ENCODE results near the gene SLC12A8. TPM values are rescaled to one million over a fixed set of nuclear protein-coding genes. Genes with fewer than 3 reads are reported as not detected.

The SLC12A8 gene
- total RNA-seq, 1 experiment from 2014 or later = 9.7 TPM

GRCh38 chr3:125119752-125120378, 92.7 kb downstream of the SLC12A8 start:
- H3K27me3 ChIP-seq (ENCODE audit: control insufficient read depth, insufficient read depth, low read length) = no peaks in the 10 kb centered on the region; the same call in 1 of the 2 replicates
- no peaks in the 10 kb centered on the region for H3K36me3 ChIP-seq (replicated peaks; ENCODE audit: control insufficient read depth, insufficient read depth, low read length)
- H3K4me3 ChIP-seq (ENCODE audit: insufficient read depth, low read depth, low read length) = peak overlapping the region; percentile 44
- peak; percentile 59 for DNase-seq

DNA sequence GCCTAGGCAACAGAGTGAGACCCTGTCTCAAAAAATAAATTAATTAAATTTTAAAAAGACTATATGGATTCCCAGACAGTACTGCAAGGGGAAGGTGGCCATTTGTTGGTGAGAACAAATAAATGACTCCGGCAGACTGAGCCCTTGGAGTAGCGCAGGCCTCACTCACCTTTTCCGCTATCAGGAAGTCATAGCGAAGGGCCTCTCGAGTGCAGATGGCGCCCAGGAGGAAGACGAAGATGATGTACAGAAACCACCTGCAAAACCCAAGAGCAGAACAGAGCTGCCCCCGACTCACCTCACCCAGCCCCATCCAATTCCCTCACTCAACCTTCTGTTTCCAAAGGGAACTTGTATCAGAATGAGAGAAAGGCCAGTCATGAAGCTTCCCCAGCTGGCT, 93.9 kb downstream of the SLC12A8 start:
- H3K36me3 ChIP-seq (replicated peaks; ENCODE audit: control insufficient read depth, insufficient read depth, low read length) = no peaks in the 10 kb centered on the region
- DNase-seq = no peak

GRCh38 chr3:125117631-125118191, 94.8 kb downstream of the SLC12A8 start:
- no peaks in the 10 kb centered on the region for H3K36me3 ChIP-seq (replicated peaks; ENCODE audit: control insufficient read depth, insufficient read depth, low read length)
- no peak for DNase-seq
- H3K4me3 ChIP-seq (ENCODE audit: insufficient read depth, low read depth, low read length) = no peak overlapping the region
- no peaks in the 10 kb centered on the region; the same call in 1 of the 2 replicates for H3K27me3 ChIP-seq (ENCODE audit: control insufficient read depth, insufficient read depth, low read length)

More for the DNA sequence above, 93.9 kb downstream of the SLC12A8 start:
- H3K4me3 ChIP-seq (ENCODE audit: insufficient read depth, low read depth, low read length) = no peak overlapping the region
- H3K27me3 ChIP-seq (ENCODE audit: control insufficient read depth, insufficient read depth, low read length) = no peaks in the 10 kb centered on the region; the same call in 1 of the 2 replicates

- Histone ChIP-seq H3K36me3 (replicated peaks; ENCODE audit: control insufficient read depth, insufficient read depth, low read length) (no peaks in the 10 kb centered on the region), H3K4me3 (ENCODE audit: insufficient read depth, low read depth, low read length) (no peak overlapping the region), H3K27me3 (ENCODE audit: control insufficient read depth, insufficient read depth, low read length) (no peaks in the 10 kb centered on the region; the same call in 1 of the 2 replicates)
- no peak for DNase-seq
These were observed 96.1 kb downstream of the SLC12A8 start for GRCh38 chr3:125116311-125117080.

DNA sequence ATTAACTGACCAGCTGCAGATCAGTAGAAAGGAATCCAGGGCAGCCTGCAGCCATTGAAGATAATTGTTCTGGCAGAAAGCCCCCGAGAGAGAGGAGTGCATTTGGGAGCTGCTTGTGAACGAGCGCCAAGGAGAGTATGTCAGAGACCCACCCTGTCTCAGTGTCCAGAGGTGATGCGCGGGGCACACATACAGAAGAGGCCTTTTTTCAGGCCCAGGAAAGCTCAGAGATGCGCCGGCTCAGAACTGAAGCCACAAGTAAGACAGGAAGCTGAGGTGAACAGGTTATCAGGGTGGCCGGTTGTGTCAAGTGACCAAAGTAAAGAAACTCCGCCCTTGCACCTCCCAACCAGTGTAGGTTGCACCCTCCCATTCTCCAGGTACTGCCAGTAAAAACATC, 96.9 kb downstream of the SLC12A8 start:
- Histone ChIP-seq H3K36me3 (replicated peaks; ENCODE audit: control insufficient read depth, insufficient read depth, low read length) (no peaks in the 10 kb centered on the region), H3K27me3 (ENCODE audit: control insufficient read depth, insufficient read depth, low read length) (no peaks in the 10 kb centered on the region; the same call in 1 of the 2 replicates), H3K4me3 (ENCODE audit: insufficient read depth, low read depth, low read length) (no peak overlapping the region)
- no peak for DNase-seq

DNA sequence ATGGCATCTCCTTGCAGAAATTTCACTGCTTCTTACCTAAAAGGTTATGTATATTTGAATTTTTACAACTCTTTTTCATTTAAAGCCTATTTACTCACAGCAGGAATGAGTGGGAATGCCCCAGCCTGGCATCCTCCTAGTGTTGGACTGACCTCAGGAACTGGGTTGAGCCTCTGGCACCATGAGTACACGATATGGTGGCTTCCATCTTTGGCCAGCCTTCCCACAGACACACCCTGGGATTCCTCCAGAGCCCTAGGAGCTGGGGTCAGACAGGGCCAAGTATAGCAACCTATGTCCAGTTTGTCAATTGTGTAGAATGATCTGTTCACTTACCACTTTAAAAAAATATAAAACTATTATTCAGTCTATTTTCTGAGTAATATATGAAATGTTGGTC, 99.6 kb downstream of the SLC12A8 start:
- DNase-seq = no peak
- Histone ChIP-seq H3K36me3 (replicated peaks; ENCODE audit: control insufficient read depth, insufficient read depth, low read length) (no peaks in the 10 kb centered on the region), H3K27me3 (ENCODE audit: control insufficient read depth, insufficient read depth, low read length) (no peaks in the 10 kb centered on the region), H3K4me3 (ENCODE audit: insufficient read depth, low read depth, low read length) (no peak overlapping the region)

DNA sequence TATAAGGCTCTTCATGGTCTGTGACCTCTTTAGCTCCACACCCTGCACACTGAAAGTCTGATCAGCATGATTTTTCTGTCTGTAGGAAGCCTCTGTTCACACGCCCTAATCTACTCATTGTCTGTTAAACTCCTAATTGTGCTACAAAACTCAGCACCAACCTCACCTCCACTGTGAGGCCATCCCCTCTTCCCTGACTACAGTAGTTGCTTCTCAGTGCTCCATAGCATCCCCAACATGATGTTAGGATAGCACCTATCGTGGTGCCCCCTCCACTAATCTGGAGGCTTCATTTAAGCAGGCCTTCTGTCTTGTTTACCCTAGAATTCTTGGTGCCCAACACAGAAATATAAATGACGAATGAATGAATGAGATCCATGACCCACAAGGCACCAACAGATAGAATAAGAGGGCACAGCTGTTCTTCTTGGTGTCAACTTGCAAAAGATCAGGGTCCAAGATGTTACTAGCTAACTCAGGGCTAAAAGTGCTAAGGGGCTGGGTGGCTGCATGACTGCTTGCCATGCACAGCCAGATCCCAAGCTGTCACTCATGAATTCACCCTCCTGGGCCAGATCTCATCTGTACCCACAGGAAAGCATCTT, 101.6 kb downstream of the SLC12A8 start:
- no peak for DNase-seq
- no peaks in the 10 kb centered on the region; the same call in 1 of the 2 replicates for H3K36me3 ChIP-seq (replicated peaks; ENCODE audit: control insufficient read depth, insufficient read depth, low read length)
- no peaks in the 10 kb centered on the region for H3K27me3 ChIP-seq (ENCODE audit: control insufficient read depth, insufficient read depth, low read length)
- H3K4me3 ChIP-seq (ENCODE audit: insufficient read depth, low read depth, low read length) = no peak overlapping the region

DNA sequence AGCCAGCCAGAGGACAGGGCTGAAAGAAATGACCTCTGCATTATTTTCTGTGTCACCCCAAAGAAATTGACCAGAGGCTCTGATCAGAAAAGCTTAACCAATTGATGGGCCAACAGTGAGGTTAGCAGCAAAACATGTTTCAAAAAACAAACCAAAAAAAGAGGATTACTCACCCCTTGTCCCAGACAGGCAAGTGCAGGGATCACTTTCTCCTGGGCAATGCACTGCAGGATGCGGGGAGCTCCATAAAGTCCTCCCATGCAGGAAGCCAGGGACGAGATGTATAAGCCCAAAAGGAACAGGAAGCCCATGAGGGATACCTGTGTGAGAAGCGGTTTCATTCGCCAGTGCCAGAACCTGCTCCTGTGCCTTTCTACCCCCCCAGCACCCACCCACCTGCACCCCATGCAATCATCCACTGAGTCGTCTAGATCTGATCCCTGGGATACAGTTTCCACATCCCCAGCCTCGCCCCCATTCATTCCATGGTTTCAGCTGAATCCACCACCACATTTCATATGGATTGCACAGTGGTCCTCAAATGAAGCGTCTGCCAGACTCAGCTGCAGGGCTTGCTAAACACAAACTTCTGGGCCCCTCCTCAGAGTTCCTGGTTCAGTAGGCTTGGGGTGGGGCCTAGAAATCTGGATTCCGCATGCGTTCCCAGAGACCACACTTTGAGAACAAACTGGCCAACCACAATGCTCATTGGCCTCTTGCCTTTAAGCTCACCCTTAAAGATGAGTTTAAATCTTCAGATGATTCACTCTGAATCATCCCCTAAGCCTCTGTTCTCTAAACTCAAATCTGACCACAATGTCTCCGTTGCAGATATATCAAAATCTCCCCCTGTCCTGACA, 102.3 kb downstream of the SLC12A8 start:
- H3K36me3 ChIP-seq (replicated peaks; ENCODE audit: control insufficient read depth, insufficient read depth, low read length) = no peaks in the 10 kb centered on the region; the same call in 1 of the 2 replicates
- DNase-seq = no peak
- no peak overlapping the region for H3K4me3 ChIP-seq (ENCODE audit: insufficient read depth, low read depth, low read length)
- no peaks in the 10 kb centered on the region for H3K27me3 ChIP-seq (ENCODE audit: control insufficient read depth, insufficient read depth, low read length)

DNA sequence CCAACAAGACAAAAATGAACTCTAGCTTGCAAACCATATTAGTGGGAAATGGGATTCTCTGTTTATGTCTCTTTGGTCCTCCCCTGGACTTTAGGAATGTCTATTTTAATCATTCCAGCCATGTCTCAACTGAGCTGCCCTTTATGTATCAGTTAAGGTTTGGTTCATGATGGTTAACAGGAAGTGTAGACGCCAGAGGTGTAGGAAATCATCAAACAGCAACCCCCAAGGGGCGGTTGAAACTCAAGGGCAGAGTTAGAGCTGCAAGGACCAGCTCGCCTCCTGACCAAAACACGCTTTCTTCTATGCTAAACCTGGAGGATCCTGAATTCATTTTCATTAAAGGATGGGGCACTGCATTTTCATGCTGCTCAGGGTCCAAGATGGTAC, 103.0 kb downstream of the SLC12A8 start:
- no peak overlapping the region for H3K4me3 ChIP-seq (ENCODE audit: insufficient read depth, low read depth, low read length)
- no peak for DNase-seq

GRCh38 chr3:125108833-125109535, 103.6 kb downstream of the SLC12A8 start:
- DNase-seq = no peak

More for the DNA sequence above, 103.0 kb downstream of the SLC12A8 start:
- H3K27me3 ChIP-seq (ENCODE audit: control insufficient read depth, insufficient read depth, low read length) = no peaks in the 10 kb centered on the region
- H3K36me3 ChIP-seq (replicated peaks; ENCODE audit: control insufficient read depth, insufficient read depth, low read length) = no peaks in the 10 kb centered on the region; the same call in 1 of the 2 replicates

DNA sequence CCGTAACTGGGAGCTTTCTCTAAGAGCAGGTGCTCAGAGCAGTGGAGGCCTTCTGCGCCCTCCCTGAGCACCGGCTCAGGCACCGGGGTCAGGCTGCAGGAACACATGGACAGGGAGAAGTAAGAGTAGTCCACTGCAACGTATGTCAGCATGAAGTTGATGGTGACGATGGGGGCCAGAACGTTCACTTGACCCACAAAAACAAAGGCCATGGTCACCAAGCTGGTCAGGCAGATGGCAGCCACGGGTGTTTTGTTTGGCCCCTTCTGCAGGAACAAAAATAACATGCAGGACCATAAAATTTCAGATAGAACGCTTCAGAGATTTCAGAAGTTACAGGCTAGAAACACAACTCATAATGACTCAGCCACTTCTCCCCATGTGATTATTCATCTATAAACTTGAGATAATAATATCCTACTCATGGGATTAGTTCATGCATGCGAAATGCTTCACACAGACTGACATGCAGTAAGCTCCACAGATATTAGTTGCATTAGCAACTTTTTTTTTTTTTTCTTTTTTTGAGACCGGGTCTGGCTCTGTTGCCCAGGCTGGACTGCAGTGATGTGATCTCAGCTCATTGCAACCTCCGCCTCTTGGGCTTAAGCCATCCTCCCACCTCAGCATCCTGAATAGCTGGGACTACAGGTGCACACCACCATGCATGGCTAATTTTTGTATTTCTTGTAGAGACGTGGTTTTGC, 104.5 kb downstream of the SLC12A8 start:
- no peaks in the 10 kb centered on the region; the same call in 1 of the 2 replicates for H3K36me3 ChIP-seq (replicated peaks; ENCODE audit: control insufficient read depth, insufficient read depth, low read length)
- DNase-seq = no peak

More at GRCh38 chr3:125108833-125109535, 103.6 kb downstream of the SLC12A8 start:
- Histone ChIP-seq H3K4me3 (ENCODE audit: insufficient read depth, low read depth, low read length) (no peak overlapping the region), H3K27me3 (ENCODE audit: control insufficient read depth, insufficient read depth, low read length) (no peaks in the 10 kb centered on the region), H3K36me3 (replicated peaks; ENCODE audit: control insufficient read depth, insufficient read depth, low read length) (no peaks in the 10 kb centered on the region; the same call in 1 of the 2 replicates)

GRCh38 chr3:125107363-125107762, 105.2 kb downstream of the SLC12A8 start:
- H3K27me3 ChIP-seq (ENCODE audit: control insufficient read depth, insufficient read depth, low read length) = no peaks in the 10 kb centered on the region
- DNase-seq = no peak
- H3K4me3 ChIP-seq (ENCODE audit: insufficient read depth, low read depth, low read length) = no peak overlapping the region
- H3K36me3 ChIP-seq (replicated peaks; ENCODE audit: control insufficient read depth, insufficient read depth, low read length) = no peaks in the 10 kb centered on the region; the same call in 1 of the 2 replicates

More for the DNA sequence above, 104.5 kb downstream of the SLC12A8 start:
- H3K4me3 ChIP-seq (ENCODE audit: insufficient read depth, low read depth, low read length) = no peak overlapping the region
- H3K27me3 ChIP-seq (ENCODE audit: control insufficient read depth, insufficient read depth, low read length) = no peaks in the 10 kb centered on the region

DNA sequence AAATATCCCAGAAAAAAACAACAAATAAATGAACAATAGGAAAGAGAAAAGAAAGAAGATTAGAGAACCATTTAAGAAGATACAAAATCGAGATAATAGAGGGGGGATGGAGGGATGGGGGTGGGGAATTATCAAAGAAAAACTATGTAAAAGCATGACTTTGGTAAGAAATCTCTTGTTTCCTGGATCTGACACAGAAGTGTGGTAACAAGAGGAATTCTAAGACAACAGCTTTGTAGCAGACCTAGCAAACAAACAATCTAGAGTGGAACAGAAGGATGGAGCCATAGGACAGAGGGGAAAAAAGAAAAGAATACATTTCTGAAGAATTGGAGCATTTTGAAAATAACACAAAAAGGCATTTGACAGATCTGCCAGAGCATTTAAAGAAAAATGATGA, 107.4 kb downstream of the SLC12A8 start:
- no peaks in the 10 kb centered on the region; the same call in 1 of the 2 replicates for H3K36me3 ChIP-seq (replicated peaks; ENCODE audit: control insufficient read depth, insufficient read depth, low read length)
- no peak for DNase-seq
- no peaks in the 10 kb centered on the region for H3K27me3 ChIP-seq (ENCODE audit: control insufficient read depth, insufficient read depth, low read length)
- H3K4me3 ChIP-seq (ENCODE audit: insufficient read depth, low read depth, low read length) = no peak overlapping the region

All from H7 (cell line).